ENCODE results near the gene NRXN2. TPM values are rescaled to one million over a fixed set of nuclear protein-coding genes. Genes with fewer than 3 reads are reported as not detected.
A peak's percentile ranks its signal among the peaks of the same experiment; 100 is the strongest.
"Not testable (repeated sequence)": the region's sequence is repeated elsewhere in the genome, so short reads cannot be mapped to it uniquely, and the experiment has no call there.

NRXN2 gene
- total RNA-seq, 1 donor = 1.6 TPM

- no peak for DNase-seq (ENCODE audit: low read depth in 2 of 3, low spot score in 2 of 3)
These were observed 11.7 kb downstream of the NRXN2 start for GRCh38 chr11:64711138-64711955.

- no peak for DNase-seq (ENCODE audit: low read depth in 2 of 3, low spot score in 2 of 3)
These were observed 12.4 kb downstream of the NRXN2 start for GRCh38 chr11:64710418-64711137.

- DNase-seq (ENCODE audit: low read depth in 2 of 3, low spot score in 2 of 3) = no peak
These were observed 17.5 kb downstream of the NRXN2 start for GRCh38 chr11:64705501-64705900.

- DNase-seq (ENCODE audit: low read depth in 2 of 3, low spot score in 2 of 3) = no peak
These were observed 19.9 kb downstream of the NRXN2 start for GRCh38 chr11:64703048-64703447.

- DNase-seq (ENCODE audit: low read depth in 2 of 3, low spot score in 2 of 3) = not testable (repeated sequence)
These were observed 21.0 kb downstream of the NRXN2 start for GRCh38 chr11:64701956-64702355.

- DNase-seq (ENCODE audit: low read depth in 2 of 3, low spot score in 2 of 3) = no peak
These were observed 24.6 kb downstream of the NRXN2 start for GRCh38 chr11:64698427-64698826.

- DNase-seq (ENCODE audit: low read depth in 2 of 3, low spot score in 2 of 3) = no peak
These were observed 25.2 kb downstream of the NRXN2 start for GRCh38 chr11:64697663-64698375.

GRCh38 chr11:64696045-64696444 lies 27.0 kb downstream of the NRXN2 start:
- no peak for DNase-seq (ENCODE audit: low read depth in 2 of 3, low spot score in 2 of 3)

GRCh38 chr11:64695548-64695947 lies 27.4 kb downstream of the NRXN2 start:
- no peak for DNase-seq (ENCODE audit: low read depth in 2 of 3, low spot score in 2 of 3)

GRCh38 chr11:64694821-64695365 lies 28.1 kb downstream of the NRXN2 start:
- DNase-seq (ENCODE audit: low read depth in 2 of 3, low spot score in 2 of 3) = no peak

GRCh38 chr11:64694026-64694755 lies 28.8 kb downstream of the NRXN2 start:
- no peak for DNase-seq (ENCODE audit: low read depth in 2 of 3, low spot score in 2 of 3)

- no peak for DNase-seq (ENCODE audit: low read depth in 2 of 3, low spot score in 2 of 3)
These were observed 30.1 kb downstream of the NRXN2 start for GRCh38 chr11:64692764-64693331.

- DNase-seq (ENCODE audit: low read depth in 2 of 3, low spot score in 2 of 3) = no peak
These were observed 31.5 kb downstream of the NRXN2 start for GRCh38 chr11:64691543-64691942.

- no peak for DNase-seq (ENCODE audit: low read depth in 2 of 3, low spot score in 2 of 3)
These were observed 32.8 kb downstream of the NRXN2 start for GRCh38 chr11:64690235-64690634.

GRCh38 chr11:64688534-64688982 lies 34.4 kb downstream of the NRXN2 start:
- DNase-seq (ENCODE audit: low read depth in 2 of 3, low spot score in 2 of 3) = peak; percentile 78 to 95 (median 93)

GRCh38 chr11:64687643-64688533 lies 35.1 kb downstream of the NRXN2 start:
- no peak for DNase-seq (ENCODE audit: low read depth in 2 of 3, low spot score in 2 of 3)

- DNase-seq (ENCODE audit: low read depth in 2 of 3, low spot score in 2 of 3) = peak in 2 of 3 donors; percentile 45 to 90
These were observed 35.8 kb downstream of the NRXN2 start for GRCh38 chr11:64687204-64687603.

- no peak for DNase-seq (ENCODE audit: low read depth in 2 of 3, low spot score in 2 of 3)
These were observed 36.4 kb downstream of the NRXN2 start for GRCh38 chr11:64686466-64687170.
